Esophagus muscularis mucosa (tissue), 4 donors: ENCODE results near the gene ST8SIA4. TPM values are rescaled to one million over a fixed set of nuclear protein-coding genes. Genes with fewer than 3 reads are reported as not detected.
"Not testable (repeated sequence)": the region's sequence is repeated elsewhere in the genome, so short reads cannot be mapped to it uniquely, and the experiment has no call there.

Source experiments
- DNase-seq: peaks from one replicate; pipeline ENCODE4 v3.0.0-alpha.2; 2017; ENCODE audit errors: extremely low spot score
- H3K27ac ChIP-seq, 4 donors: fragments of 200-600 bp; sonication (generic); replicated peaks in 1 of 4; 1 replicate in 3 of 4; 2 replicates in 1 of 4; pipeline ENCODE4 v1.5.1; 2016 to 2019; ENCODE audit warnings: mild to moderate bottlenecking in 1 of 4
- H3K27me3 ChIP-seq, 4 donors: fragments of 200-600 bp; sonication (generic); one replicate each; pipeline versions ENCODE4 v1.5.1 to v1.6.0; 2016 to 2019
- H3K36me3 ChIP-seq, 4 donors: fragments of 200-600 bp; sonication (generic); one replicate each; pipeline ENCODE4 v1.5.1; 2016 to 2019
- H3K4me1 ChIP-seq, 4 donors: fragments of 200-600 bp; sonication (generic); one replicate each; pipeline ENCODE4 v1.5.1; 2016 to 2019
- H3K4me3 ChIP-seq, 4 donors: fragments of 200-600 bp; sonication (generic); 1 replicate in 2 of 4; 2 replicates in 2 of 4; pipeline ENCODE4 v1.5.1; 2016 to 2019; ENCODE audit warnings: mild to moderate bottlenecking in 4 of 4, moderate library complexity in 1 of 4
- H3K9me3 ChIP-seq, 4 donors: fragments of 200-600 bp; sonication (generic); 1 replicate in 3 of 4; 2 replicates in 1 of 4; pipeline ENCODE4 v1.5.1; 2016 to 2019
- EP300 ChIP-seq: sonication (generic); formaldehyde crosslinking; IDR thresholded peaks from one replicate; pipeline ENCODE4 v1.6.1; 2017; ENCODE audit warnings: antibody characterized with exemption
- POLR2A ChIP-seq: fragments of 450-650 bp; IDR thresholded peaks from one replicate; pipeline ENCODE4 v1.6.1; 2017; ENCODE audit warnings: antibody characterized with exemption, moderate library complexity, mild to moderate bottlenecking, low read depth
- POLR2AphosphoS5 ChIP-seq, 2 donors: sonication (generic); formaldehyde crosslinking; IDR thresholded peaks; one replicate each; pipeline ENCODE4 v1.6.1; 2017; ENCODE audit warnings: antibody characterized with exemption in 2 of 2
- WGBS: methylation state at CpG from one replicate; pipeline ENCODE4 v1.1.5; 2018; 5-methylcytosine and 5-hydroxymethylcytosine counted together
- intact Hi-C: fragments of 100-400 bp; cut with DNase I; formaldehyde crosslinking; loops from one replicate; pipeline ENCODE4 v1.15.1; 2023
- total RNA-seq, 4 donors: library from RNA; depleted of rRNA; stranded (reverse); fragments of >200 nt; gene quantifications; one replicate each; pipeline versions ENCODE4 v1.1.0 to v1.2.1, GENCODE V29; 2016
- TF ChIP-seq, protein P1 (sequence below), 3 experiments: fragments of 200-600 bp in 2 of 3; fragments of 450-650 bp in 1 of 3; sonication (generic) in 2 of 3; IDR thresholded peaks; one replicate each; pipeline ENCODE4 v1.5.1; 2017 to 2019; ENCODE audit warnings: antibody characterized with exemption in 3 of 3, mild to moderate bottlenecking in 2 of 3, moderate library complexity in 1 of 3

The ST8SIA4 gene
- total RNA-seq, 4 donors from 2014 or later: 1.5 to 3.3 (median 2.5) TPM

DNA sequence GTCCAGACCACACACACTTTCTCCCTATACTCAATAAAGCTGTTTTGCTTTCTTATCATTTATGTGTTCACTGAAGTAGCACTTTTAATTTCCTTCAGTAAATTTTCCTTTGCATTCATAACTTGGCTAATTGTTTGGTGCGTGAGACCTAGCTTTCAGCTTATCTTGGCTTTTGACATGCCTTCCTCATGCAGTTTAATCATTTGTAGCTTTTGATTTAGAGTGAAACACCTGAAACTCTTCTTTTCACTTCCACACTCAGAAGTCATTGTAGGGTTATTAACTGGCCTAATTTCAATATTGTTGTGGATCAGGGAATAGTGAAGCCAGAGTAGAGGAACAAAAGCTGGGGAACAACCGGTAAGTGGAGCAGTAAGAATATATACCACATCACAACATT, 114.7 kb downstream of the ST8SIA4 start:
- TF ChIP-seq EP300 (no peak), POLR2A (no peak), POLR2AphosphoS5 (IDR thresholded peaks at IDR 0.05) (no peak)
- TF ChIP-seq, protein P1, sequence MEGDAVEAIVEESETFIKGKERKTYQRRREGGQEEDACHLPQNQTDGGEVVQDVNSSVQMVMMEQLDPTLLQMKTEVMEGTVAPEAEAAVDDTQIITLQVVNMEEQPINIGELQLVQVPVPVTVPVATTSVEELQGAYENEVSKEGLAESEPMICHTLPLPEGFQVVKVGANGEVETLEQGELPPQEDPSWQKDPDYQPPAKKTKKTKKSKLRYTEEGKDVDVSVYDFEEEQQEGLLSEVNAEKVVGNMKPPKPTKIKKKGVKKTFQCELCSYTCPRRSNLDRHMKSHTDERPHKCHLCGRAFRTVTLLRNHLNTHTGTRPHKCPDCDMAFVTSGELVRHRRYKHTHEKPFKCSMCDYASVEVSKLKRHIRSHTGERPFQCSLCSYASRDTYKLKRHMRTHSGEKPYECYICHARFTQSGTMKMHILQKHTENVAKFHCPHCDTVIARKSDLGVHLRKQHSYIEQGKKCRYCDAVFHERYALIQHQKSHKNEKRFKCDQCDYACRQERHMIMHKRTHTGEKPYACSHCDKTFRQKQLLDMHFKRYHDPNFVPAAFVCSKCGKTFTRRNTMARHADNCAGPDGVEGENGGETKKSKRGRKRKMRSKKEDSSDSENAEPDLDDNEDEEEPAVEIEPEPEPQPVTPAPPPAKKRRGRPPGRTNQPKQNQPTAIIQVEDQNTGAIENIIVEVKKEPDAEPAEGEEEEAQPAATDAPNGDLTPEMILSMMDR (IDR thresholded peaks at IDR 0.05): no peak
- Histone ChIP-seq H3K27ac (no peak overlapping the region), H3K4me3 (no peak overlapping the region), H3K9me3 (no peaks in the 10 kb centered on the region), H3K4me1 (no peaks in the 10 kb centered on the region), H3K27me3 (no peaks in the 10 kb centered on the region), H3K36me3 (no peaks in the 10 kb centered on the region)
- 85% methylated on average over 2 of the region's 2 CpGs for WGBS
- no peak for DNase-seq
- intact Hi-C loops: no loop called here

DNA sequence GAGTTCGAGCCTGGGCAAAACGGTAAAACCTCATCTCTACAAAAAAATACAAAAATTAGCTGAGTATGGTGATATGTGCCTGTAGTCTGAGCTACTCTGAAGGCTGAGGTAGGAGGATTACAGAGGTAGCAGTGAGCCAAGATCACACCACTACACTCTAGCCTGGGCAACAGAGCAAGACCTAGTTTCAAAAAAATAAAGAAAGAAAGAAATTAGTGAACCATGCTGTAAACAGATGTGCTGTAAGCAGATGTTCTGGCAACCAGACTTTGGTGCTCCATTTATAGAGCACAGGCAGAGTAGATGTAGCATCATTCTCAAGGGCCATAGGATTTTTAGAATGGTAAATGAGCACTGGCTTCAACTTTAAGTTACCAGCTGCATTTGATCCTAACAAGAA, 115.4 kb downstream of the ST8SIA4 start:
- no peaks in the 10 kb centered on the region for H3K9me3 ChIP-seq
- no peak overlapping the region for H3K4me3 ChIP-seq
- no peak for DNase-seq
- no peaks in the 10 kb centered on the region for H3K27me3 ChIP-seq
- H3K4me1 ChIP-seq: no peaks in the 10 kb centered on the region
- intact Hi-C loops: no loop called here
- TF ChIP-seq POLR2A (no peak), POLR2AphosphoS5 (IDR thresholded peaks at IDR 0.05) (no peak), EP300 (no peak)
- H3K36me3 ChIP-seq: no peaks in the 10 kb centered on the region
- 94% methylated on average over 2 of the region's 2 CpGs for WGBS
- H3K27ac ChIP-seq: no peak overlapping the region

DNA sequence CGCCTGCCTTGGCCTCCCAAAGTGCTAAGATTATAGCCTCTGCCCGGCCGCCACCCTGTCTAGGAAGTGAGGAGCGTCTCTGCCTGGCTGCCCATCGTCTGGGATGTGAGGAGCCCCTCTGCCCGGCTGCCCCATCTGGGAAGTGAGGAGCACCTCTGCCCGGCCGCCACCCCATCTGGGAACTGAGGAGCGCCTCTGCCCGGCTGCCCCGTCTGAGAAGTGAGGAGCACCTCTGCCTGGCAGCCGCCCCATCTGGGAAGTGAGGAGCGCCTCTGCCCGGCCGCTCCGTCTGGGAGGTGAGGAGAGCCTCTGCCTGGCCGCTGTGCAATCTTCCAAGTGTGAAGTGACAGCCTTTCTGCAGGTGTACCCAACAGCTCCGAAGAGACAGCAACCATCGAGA, 117.5 kb downstream of the ST8SIA4 start:
- H3K4me3 ChIP-seq, intact Hi-C loops, H3K27me3 ChIP-seq, H3K27ac ChIP-seq, DNase-seq, H3K9me3 ChIP-seq, H3K4me1 ChIP-seq, H3K36me3 ChIP-seq: not testable (repeated sequence)
- over 99% methylated on average over 8 of the region's 19 CpGs for WGBS

DNA sequence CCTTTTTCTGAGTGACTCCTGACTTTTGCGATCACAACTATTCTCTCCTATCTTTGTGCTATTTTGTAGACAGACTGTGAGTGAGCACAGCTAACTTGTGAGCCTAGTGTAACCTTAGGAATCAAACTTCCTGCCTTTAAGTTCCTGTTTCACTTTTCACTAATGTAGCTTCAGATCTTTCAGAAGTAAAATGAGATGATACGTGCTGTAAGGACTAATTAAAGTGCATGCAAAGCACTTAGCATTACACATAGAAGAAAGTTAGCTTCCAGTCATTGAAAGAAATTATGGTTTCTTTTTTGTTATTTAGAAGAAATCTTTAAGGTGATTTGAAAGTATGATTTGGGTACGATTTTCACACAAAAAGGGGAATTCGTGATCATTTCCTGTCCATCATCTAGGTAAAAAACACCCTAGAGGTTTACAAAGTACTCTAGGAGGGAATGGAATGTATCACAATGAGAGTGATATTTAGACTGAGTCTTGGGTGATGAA, 122.7 kb downstream of the ST8SIA4 start:
- WGBS: 70% methylated on average over 4 of the region's 4 CpGs
- no peak for DNase-seq
- TF ChIP-seq, protein P1 (IDR thresholded peaks at IDR 0.05): no peak
- TF ChIP-seq POLR2AphosphoS5 (IDR thresholded peaks at IDR 0.05): no peak
- no peaks in the 10 kb centered on the region for H3K9me3 ChIP-seq
- H3K27ac ChIP-seq: no peak overlapping the region
- no peak overlapping the region for H3K4me3 ChIP-seq
- no peaks in the 10 kb centered on the region for H3K4me1 ChIP-seq
- H3K27me3 ChIP-seq: no peaks in the 10 kb centered on the region
- no peaks in the 10 kb centered on the region for H3K36me3 ChIP-seq
- intact Hi-C loops: no loop called here

DNA sequence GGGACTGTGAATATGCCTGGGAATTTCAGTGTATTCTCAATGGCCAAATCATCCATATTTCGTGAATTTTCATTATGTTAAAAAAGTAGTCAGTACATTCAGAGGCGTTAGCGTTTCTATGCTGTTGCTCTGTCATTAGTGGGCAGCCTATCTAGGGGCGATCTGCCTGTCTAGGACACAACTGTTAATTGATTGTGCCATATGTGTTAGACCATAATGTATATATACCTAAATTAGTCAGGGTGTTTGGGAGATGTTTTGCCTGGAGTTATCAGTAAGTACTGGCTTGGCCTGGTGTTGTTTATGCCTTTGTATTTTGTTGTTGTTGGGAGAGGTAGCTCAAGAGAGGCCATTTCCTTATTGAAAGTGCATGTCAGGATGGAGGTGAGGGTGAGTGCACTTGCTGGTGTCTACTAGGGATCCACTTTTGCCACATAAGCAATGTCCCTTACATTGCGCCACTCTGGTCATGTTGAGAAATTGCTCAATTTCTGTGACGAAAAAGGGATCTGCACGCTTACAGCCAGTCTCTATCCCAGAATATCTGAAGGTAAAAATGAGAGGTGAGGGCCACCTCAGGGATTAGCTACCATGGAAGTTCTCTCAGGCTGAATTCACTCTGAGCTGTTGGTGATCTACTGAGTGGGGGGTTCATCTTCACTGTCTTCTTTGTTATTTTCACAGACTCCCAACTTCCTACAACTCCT, 123.3 kb downstream of the ST8SIA4 start:
- no peak overlapping the region for H3K27ac ChIP-seq
- H3K9me3 ChIP-seq: no peaks in the 10 kb centered on the region
- intact Hi-C loops: no loop called here
- H3K4me1 ChIP-seq: no peaks in the 10 kb centered on the region
- H3K36me3 ChIP-seq: no peaks in the 10 kb centered on the region
- no peak overlapping the region for H3K4me3 ChIP-seq
- TF ChIP-seq EP300: no peak
- peak in 1 of 2 donors; percentile 31 for TF ChIP-seq POLR2AphosphoS5 (IDR thresholded peaks at IDR 0.05)
- WGBS: 93% methylated on average over 7 of the region's 7 CpGs
- no peak for DNase-seq
- H3K27me3 ChIP-seq: no peaks in the 10 kb centered on the region

DNA sequence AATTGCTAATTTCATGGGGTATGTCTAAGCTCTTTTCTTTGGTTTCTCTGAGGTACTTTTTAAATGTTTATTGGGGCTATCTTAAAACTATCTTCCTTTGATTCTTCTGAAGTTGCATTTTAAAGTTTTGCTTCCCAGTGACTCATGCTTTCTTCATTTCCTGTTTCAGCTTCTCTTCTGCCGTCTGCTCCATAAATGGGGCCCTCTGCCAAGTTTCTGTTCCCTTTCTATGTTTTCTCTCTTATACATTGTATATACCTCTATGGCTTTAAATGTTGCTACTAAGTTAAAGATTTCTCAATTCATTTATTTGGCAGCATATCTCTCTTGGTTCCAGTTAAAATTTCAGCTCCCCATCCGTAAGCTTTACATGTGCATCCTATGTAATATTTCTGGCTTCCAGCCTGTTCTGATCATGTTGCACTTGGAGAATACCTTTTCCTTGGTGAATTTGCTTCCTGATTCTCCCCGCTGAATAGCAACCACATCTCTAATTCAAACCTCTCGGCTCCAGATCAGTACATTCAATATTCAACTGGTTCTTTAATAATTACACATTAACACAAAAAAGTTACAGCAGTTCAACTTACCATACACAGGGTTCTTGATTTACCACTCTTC, 125.3 kb downstream of the ST8SIA4 start:
- Histone ChIP-seq H3K27ac (no peak overlapping the region), H3K9me3 (no peaks in the 10 kb centered on the region), H3K4me1 (no peaks in the 10 kb centered on the region), H3K36me3 (no peaks in the 10 kb centered on the region), H3K4me3 (no peak overlapping the region), H3K27me3 (no peaks in the 10 kb centered on the region)
- no peak for DNase-seq
- intact Hi-C loops: no loop called here
- 52% methylated on average over 4 of the region's 4 CpGs for WGBS
- TF ChIP-seq POLR2AphosphoS5 (IDR thresholded peaks at IDR 0.05) (no peak), EP300 (no peak), POLR2A (no peak)
- TF ChIP-seq, protein P1 (IDR thresholded peaks at IDR 0.05): no peak
